GM18519 (cell line): ENCODE results near the gene ST6GALNAC3.

Experiments
- ATAC-seq: cut with Tn5 transposase; IDR thresholded peaks from one replicate; pipeline ENCODE4 v1.9.1; 2021; ENCODE audit warnings: mild to moderate bottlenecking, moderate library complexity; ENCODE audit not compliant: unreplicated experiment, low FRiP score

Gene ST6GALNAC3

GRCh38 chr1:76546354-76546933, 471.9 kb downstream of the ST6GALNAC3 start:
- ATAC-seq = no peak

- ATAC-seq = no peak
These were observed 473.4 kb downstream of the ST6GALNAC3 start for GRCh38 chr1:76547916-76548315.

- no peak for ATAC-seq
These were observed 474.1 kb downstream of the ST6GALNAC3 start for GRCh38 chr1:76548513-76549100.

GRCh38 chr1:76554283-76554682, 479.7 kb downstream of the ST6GALNAC3 start:
- ATAC-seq = no peak

- ATAC-seq = no peak
These were observed 487.7 kb downstream of the ST6GALNAC3 start for GRCh38 chr1:76562292-76562691.

- no peak for ATAC-seq
These were observed 494.2 kb downstream of the ST6GALNAC3 start for GRCh38 chr1:76568573-76569238.

GRCh38 chr1:76571248-76571647, 496.7 kb downstream of the ST6GALNAC3 start:
- no peak for ATAC-seq

GRCh38 chr1:76572229-76572628, 497.7 kb downstream of the ST6GALNAC3 start:
- ATAC-seq = no peak

GRCh38 chr1:76576876-76577524, 502.5 kb downstream of the ST6GALNAC3 start:
- no peak for ATAC-seq

- no peak for ATAC-seq
These were observed 503.1 kb downstream of the ST6GALNAC3 start for GRCh38 chr1:76577525-76578185.

GRCh38 chr1:76580206-76580605, 505.7 kb downstream of the ST6GALNAC3 start:
- ATAC-seq = no peak

GRCh38 chr1:76581712-76582111, 507.2 kb downstream of the ST6GALNAC3 start:
- no peak for ATAC-seq

- no peak for ATAC-seq
These were observed 508.8 kb downstream of the ST6GALNAC3 start for GRCh38 chr1:76583235-76583868.

GRCh38 chr1:76583875-76584477, 509.4 kb downstream of the ST6GALNAC3 start:
- no peak for ATAC-seq

- ATAC-seq = no peak
These were observed 511.6 kb downstream of the ST6GALNAC3 start for GRCh38 chr1:76585980-76586674.

GRCh38 chr1:76587212-76587611, 512.7 kb downstream of the ST6GALNAC3 start:
- no peak for ATAC-seq

GRCh38 chr1:76591461-76591860, 516.9 kb downstream of the ST6GALNAC3 start:
- ATAC-seq = no peak

- ATAC-seq = no peak
These were observed 517.4 kb downstream of the ST6GALNAC3 start for GRCh38 chr1:76591963-76592362.

- ATAC-seq = no peak
These were observed 518.6 kb downstream of the ST6GALNAC3 start for GRCh38 chr1:76593141-76593540.

- ATAC-seq = no peak
These were observed 519.1 kb downstream of the ST6GALNAC3 start for GRCh38 chr1:76593618-76594017.
